Measurements from ENCODE around the gene TXK. TPM values are rescaled to one million over a fixed set of nuclear protein-coding genes. Genes with fewer than 3 reads are reported as not detected.

TXK gene
- total and polyA plus RNA-seq, 2 of the 13 experiments (the other 11 are each of a cell fraction or from before 2014, with no cell fraction given), result not detected

DNA sequence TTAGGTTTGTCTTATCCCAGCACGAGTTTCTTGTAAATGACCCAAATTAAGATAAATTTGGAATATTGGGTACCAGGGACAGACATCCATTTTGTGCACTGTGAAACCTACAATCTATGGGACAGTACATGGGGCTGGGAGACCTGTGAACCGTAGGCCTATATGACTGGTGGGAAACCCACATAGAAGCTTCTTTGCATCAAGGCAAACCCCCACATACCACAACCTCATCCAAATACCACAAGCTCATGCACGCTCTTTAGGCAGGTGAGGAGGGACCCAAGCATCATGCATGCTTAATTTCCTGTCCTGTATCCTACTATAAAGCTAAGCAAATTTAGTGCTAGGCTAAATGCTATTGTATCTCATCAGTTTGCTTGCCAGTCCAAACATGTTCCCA is 69.7 kb downstream of the TXK start:
- 2% methylated on average over 3 of the region's 3 CpGs for WGBS (ENCODE audit: low lambda C conversion rate)
- CTCF ChIA-PET (ENCODE audit: low intra/inter-chr PET ratio, low total read pairs), result no interaction called here

More for the DNA sequence above, 69.7 kb downstream of the TXK start:
- POLR2A ChIA-PET, result no interaction called here
- Histone ChIP-seq H3K4me2 (ENCODE audit: low read depth, low read length) (no peak overlapping the region), H2AFZ (ENCODE audit: low read length) (no peak overlapping the region), H3K9me3 (ENCODE audit: low read length) (no peaks in the 10 kb centered on the region), H3K79me2 (ENCODE audit: insufficient read depth, low read length) (no peaks in the 10 kb centered on the region), H4K20me1 (ENCODE audit: insufficient read depth, low read length) (no peaks in the 10 kb centered on the region), H3K27me3 (ENCODE audit: control insufficient read depth in 1 of 2, insufficient read depth in 2 of 2, low read length in 2 of 2) (no peaks in the 10 kb centered on the region), H3K9ac (ENCODE audit: insufficient read depth, low read depth, low read length) (no peak overlapping the region), H3K4me1 (ENCODE audit: insufficient read depth, low read length) (no peaks in the 10 kb centered on the region), H3K36me3 (replicated peaks in 1 of 2; ENCODE audit: control insufficient read depth in 1 of 2, insufficient read depth in 2 of 2, low read length in 2 of 2) (no peaks in the 10 kb centered on the region), H3K4me3 (replicated peaks in 1 of 3; ENCODE audit: insufficient read depth in 1 of 3, low read depth in 2 of 3, low read length in 3 of 3) (no peak overlapping the region), H3K27ac (ENCODE audit: extremely low read length, insufficient read depth, low read length) (no peak overlapping the region)
- ATAC-seq, result no peak
- no TSS peak for BruUV-seq (replicated peaks)
- intact Hi-C loops (cut with micrococcal nuclease; ENCODE audit: unreplicated experiment) (no loop called here), in situ Hi-C loops (cut with HindIII; ENCODE audit: extremely low pct_ligation_motif_present, low pct_unique_long_range_greater_than_20kb) (no loop called here)
- DNase-seq (ENCODE audit: low spot score), result no peak
- no peak for FAIRE-seq
- TF ChIP-seq CCAR2 (optimal IDR thresholded peaks at IDR 0.05; ENCODE audit: low read depth, low read length), result no peak
- TF ChIP-seq, protein P1, sequence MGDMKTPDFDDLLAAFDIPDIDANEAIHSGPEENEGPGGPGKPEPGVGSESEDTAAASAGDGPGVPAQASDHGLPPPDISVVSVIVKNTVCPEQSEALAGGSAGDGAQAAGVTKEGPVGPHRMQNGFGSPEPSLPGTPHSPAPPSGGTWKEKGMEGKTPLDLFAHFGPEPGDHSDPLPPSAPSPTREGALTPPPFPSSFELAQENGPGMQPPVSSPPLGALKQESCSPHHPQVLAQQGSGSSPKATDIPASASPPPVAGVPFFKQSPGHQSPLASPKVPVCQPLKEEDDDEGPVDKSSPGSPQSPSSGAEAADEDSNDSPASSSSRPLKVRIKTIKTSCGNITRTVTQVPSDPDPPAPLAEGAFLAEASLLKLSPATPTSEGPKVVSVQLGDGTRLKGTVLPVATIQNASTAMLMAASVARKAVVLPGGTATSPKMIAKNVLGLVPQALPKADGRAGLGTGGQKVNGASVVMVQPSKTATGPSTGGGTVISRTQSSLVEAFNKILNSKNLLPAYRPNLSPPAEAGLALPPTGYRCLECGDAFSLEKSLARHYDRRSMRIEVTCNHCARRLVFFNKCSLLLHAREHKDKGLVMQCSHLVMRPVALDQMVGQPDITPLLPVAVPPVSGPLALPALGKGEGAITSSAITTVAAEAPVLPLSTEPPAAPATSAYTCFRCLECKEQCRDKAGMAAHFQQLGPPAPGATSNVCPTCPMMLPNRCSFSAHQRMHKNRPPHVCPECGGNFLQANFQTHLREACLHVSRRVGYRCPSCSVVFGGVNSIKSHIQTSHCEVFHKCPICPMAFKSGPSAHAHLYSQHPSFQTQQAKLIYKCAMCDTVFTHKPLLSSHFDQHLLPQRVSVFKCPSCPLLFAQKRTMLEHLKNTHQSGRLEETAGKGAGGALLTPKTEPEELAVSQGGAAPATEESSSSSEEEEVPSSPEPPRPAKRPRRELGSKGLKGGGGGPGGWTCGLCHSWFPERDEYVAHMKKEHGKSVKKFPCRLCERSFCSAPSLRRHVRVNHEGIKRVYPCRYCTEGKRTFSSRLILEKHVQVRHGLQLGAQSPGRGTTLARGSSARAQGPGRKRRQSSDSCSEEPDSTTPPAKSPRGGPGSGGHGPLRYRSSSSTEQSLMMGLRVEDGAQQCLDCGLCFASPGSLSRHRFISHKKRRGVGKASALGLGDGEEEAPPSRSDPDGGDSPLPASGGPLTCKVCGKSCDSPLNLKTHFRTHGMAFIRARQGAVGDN (CRISPR knock-in tag; IDR thresholded peaks at IDR 0.05), result no peak
- TF ChIP-seq KLF15 (CRISPR knock-in tag; IDR thresholded peaks at IDR 0.05; ENCODE audit: borderline replicate concordance), result no peak
- TF ChIP-seq ZNF382 (CRISPR knock-in tag; IDR thresholded peaks at IDR 0.05; ENCODE audit: borderline replicate concordance), result no peak
- no peak for TF ChIP-seq ZFP1 (CRISPR knock-in tag; IDR thresholded peaks at IDR 0.05)
- no peak for TF ChIP-seq ELF1 (CRISPR knock-in tag; IDR thresholded peaks at IDR 0.05)
- no peak for TF ChIP-seq SMC3 (IDR thresholded peaks at IDR 0.05; ENCODE audit: low read length)
- TF ChIP-seq TAF1 (CRISPR knock-in tag; IDR thresholded peaks at IDR 0.05), result no peak
- no peak for TF ChIP-seq POGZ (CRISPR knock-in tag; IDR thresholded peaks at IDR 0.05)

Data from HepG2 (cell line).